IMR-90 (cell line): ENCODE measurements around the gene AMELX. TPM values are rescaled to one million over a fixed set of nuclear protein-coding genes. Genes with fewer than 3 reads are reported as not detected.

Source experiments
- ATAC-seq: fragments of 200-7000 bp; cut with Tn5 transposase; 2 replicates; pipeline ENCODE4 v1.9.1; 2020; ENCODE audit warnings: low read depth, mild to moderate bottlenecking, moderate library complexity
- BruUV-seq: library from RNA; stranded (reverse); fragments of 400-500 nt; replicated peaks from 2 replicates; lab custom pipeline; 2021; lab: Mats Ljungman, UMichigan
- CTCF ChIA-PET: fragments of 300-600 bp; formaldehyde crosslinking; extraction: SDS; loops from one replicate; lab custom pipeline; 2021; ENCODE audit warnings: antibody characterized with exemption; lab: Yijun Ruan, JAX
- POLR2A ChIA-PET: fragments of 300-600 bp; sonication (Branson Sonifier 250); formaldehyde crosslinking; loops from one replicate; lab custom pipeline; 2022; ENCODE audit warnings: antibody characterized with exemption; ENCODE audit not compliant: unreplicated experiment; lab: Charles Lee
- DNase-seq: peaks from one replicate; pipeline ENCODE4 v3.0.0; 2013
- H2AFZ ChIP-seq: replicated peaks from 2 replicates; pipeline ENCODE3; 2013; ENCODE audit warnings: low read length, mild to moderate bottlenecking; ENCODE audit not compliant: poor library complexity
- H2AK5ac ChIP-seq: 2 replicates; pipeline ENCODE4 v1.6.1; 2013; ENCODE audit warnings: low read depth, low read length, inconsistent platforms
- H2AK9ac ChIP-seq: replicated peaks from 2 replicates; pipeline ENCODE3; 2013; ENCODE audit warnings: mild to moderate bottlenecking, low read depth, low read length, moderate library complexity; ENCODE audit not compliant: poor library complexity
- H2BK120ac ChIP-seq: 2 replicates; pipeline ENCODE4 v1.6.1; 2013; ENCODE audit warnings: low read depth, low read length, inconsistent platforms
- H2BK15ac ChIP-seq: 3 replicates; pipeline ENCODE4 v1.6.1; 2013; ENCODE audit warnings: low read depth, low read length, inconsistent platforms
- H2BK20ac ChIP-seq: 2 replicates; pipeline ENCODE4 v1.6.1; 2013; ENCODE audit warnings: low read depth, mild to moderate bottlenecking, inconsistent platforms, low read length, moderate library complexity
- H2BK5ac ChIP-seq: 2 replicates; pipeline ENCODE4 v1.6.1; 2013; ENCODE audit warnings: mild to moderate bottlenecking, low read depth, low read length, inconsistent platforms; ENCODE audit not compliant: poor library complexity, severe bottlenecking
- H3K14ac ChIP-seq: replicated peaks from 2 replicates; pipeline ENCODE4 v1.6.1; 2013; ENCODE audit warnings: low read depth, low read length, inconsistent platforms
- H3K18ac ChIP-seq: 2 replicates; pipeline ENCODE4 v1.6.1; 2013; ENCODE audit warnings: low read depth, low read length, control low read depth
- H3K23ac ChIP-seq: 2 replicates; pipeline ENCODE4 v1.6.1; 2013; ENCODE audit warnings: low read depth, low read length, inconsistent platforms
- H3K27ac ChIP-seq: 2 replicates; pipeline ENCODE4 v1.5.1; 2013; ENCODE audit warnings: mild to moderate bottlenecking, control low read depth, low read length; ENCODE audit not compliant: insufficient read depth
- H3K27me3 ChIP-seq: 2 replicates; pipeline ENCODE4 v1.6.1; 2013; ENCODE audit warnings: low read length; ENCODE audit not compliant: control insufficient read depth, insufficient read depth
- H3K36me3 ChIP-seq: 2 replicates; pipeline ENCODE4 v1.6.1; 2013; ENCODE audit warnings: low read length, mixed read lengths; ENCODE audit not compliant: control insufficient read depth, insufficient read depth
- H3K4ac ChIP-seq: 2 replicates; pipeline ENCODE4 v1.6.1; 2013; ENCODE audit warnings: low read depth, low read length, inconsistent platforms
- H3K4me1 ChIP-seq: 2 replicates; pipeline ENCODE4 v1.6.1; 2013; ENCODE audit warnings: low read length, mixed read lengths; ENCODE audit not compliant: control insufficient read depth, insufficient read depth
- H3K4me2 ChIP-seq: 2 replicates; pipeline ENCODE4 v1.6.1; 2013; ENCODE audit warnings: low read depth, mild to moderate bottlenecking, control low read depth, low read length, moderate library complexity
- H3K4me3 ChIP-seq: 2 replicates; pipeline ENCODE4 v1.5.1; 2013; ENCODE audit warnings: low read depth, mild to moderate bottlenecking, control low read depth, low read length, moderate library complexity; ENCODE audit not compliant: insufficient read depth
- H3K56ac ChIP-seq: 2 replicates; pipeline ENCODE4 v1.6.1; 2013; ENCODE audit warnings: low read length, inconsistent platforms; ENCODE audit not compliant: insufficient read depth; ENCODE audit errors: extremely low read depth
- H3K79me1 ChIP-seq, 2 experiments: 2 replicates each; pipeline ENCODE4 v1.6.1; 2013; ENCODE audit warnings: low read length in 2 of 2, inconsistent platforms in 1 of 2, low read depth in 1 of 2
- H3K9ac ChIP-seq: 2 replicates; pipeline ENCODE4 v1.6.1; 2013; ENCODE audit warnings: low read depth, low read length, control low read depth
- H3K9me1 ChIP-seq: 2 replicates; pipeline ENCODE4 v1.6.1; 2013; ENCODE audit warnings: low read length, inconsistent platforms; ENCODE audit not compliant: insufficient read depth
- H3K9me3 ChIP-seq: 2 replicates; pipeline ENCODE4 v1.6.1; 2013; ENCODE audit warnings: low read length; ENCODE audit not compliant: control insufficient read depth, insufficient read depth
- H4K20me1 ChIP-seq: 2 replicates; pipeline ENCODE4 v1.6.1; 2013; ENCODE audit warnings: low read length, inconsistent platforms; ENCODE audit not compliant: insufficient read depth
- H4K5ac ChIP-seq: 2 replicates; pipeline ENCODE4 v1.6.1; 2013; ENCODE audit warnings: mild to moderate bottlenecking, low read depth, low read length, control low read depth
- H4K8ac ChIP-seq, 2 experiments: 2 replicates each; pipeline ENCODE4 v1.6.1; 2013; ENCODE audit warnings: low read depth in 2 of 2, low read length in 2 of 2, control low read depth in 1 of 2, inconsistent platforms in 1 of 2
- H4K91ac ChIP-seq: 2 replicates; pipeline ENCODE4 v1.6.1; 2013; ENCODE audit warnings: low read depth, low read length, inconsistent platforms; ENCODE audit not compliant: insufficient read depth
- FOS ChIP-seq: fragments of 150-350 bp; IDR thresholded peaks from 2 replicates; pipeline ENCODE4 v1.6.1; 2016; ENCODE audit warnings: low read depth, low read length
- MAFK ChIP-seq: IDR thresholded peaks from 2 replicates; pipeline ENCODE4 v1.6.1; 2012; ENCODE audit warnings: low read depth, low read length, improper control_type of control experiment
- SMC3 ChIP-seq: fragments of 150-350 bp; IDR thresholded peaks from 2 replicates; pipeline ENCODE4 v1.6.1; 2016; ENCODE audit warnings: low read depth, mild to moderate bottlenecking, antibody characterized with exemption, low read length, moderate library complexity
- WGBS, 2 experiments: methylation state at CpG; one replicate each; pipeline versions ENCODE4 v1.1.5 to v1.1.7; 2013; ENCODE audit warnings: missing lambda C conversion rate in 2 of 2; ENCODE audit not compliant: insufficient read length in 1 of 2; ENCODE audit errors: extremely low coverage in 2 of 2; 5-methylcytosine and 5-hydroxymethylcytosine counted together
- dilution Hi-C: fragments of 300-500 bp; cut with HindIII; formaldehyde crosslinking; loops from one replicate; pipeline ENCODE4 v1.14.3; 2018; ENCODE audit warnings: low sequenced_read_pairs; ENCODE audit not compliant: unreplicated experiment
- in situ Hi-C: fragments of 300-500 bp; cut with MboI; formaldehyde crosslinking; loops from 3 replicates; pipeline ENCODE4 v1.14.3; 2019; ENCODE audit warnings: low sequenced_read_pairs, inconsistent platforms, mixed read lengths
- intact Hi-C: fragments of 100-400 bp; cut with micrococcal nuclease; formaldehyde crosslinking; loops from 2 replicates; pipeline ENCODE4 v1.10.0; 2022
- microRNA-seq, 2 experiments: library from miRNA; stranded (forward) in 1 of 2; unstranded in 1 of 2; fragments of 10-50 nt in 1 of 2; fragments of <30 nt in 1 of 2; gene quantifications in 1 of 2; microRNA quantifications in 1 of 2; one replicate each; pipeline versions ENCODE3 to v1.1.0; 2013 to 2020; ENCODE audit not compliant: insufficient read depth in 1 of 2, insufficient read length in 1 of 2, unreplicated experiment in 1 of 2
- polyA plus RNA-seq, 3 experiments: library from polyadenylated mRNA; depleted of rRNA; stranded (reverse); fragments of >200 nt; gene quantifications; 2 replicates each; pipeline ENCODE4 v1.2.3, GENCODE V29; 2012; ENCODE audit warnings: low replicate concordance in 1 of 3
- small RNA-seq, 5 experiments: library from RNA; depleted of rRNA; stranded (forward); fragments of <200 nt; gene quantifications; one replicate each; pipeline ENCODE3, GENCODE V24; 2012
- total RNA-seq: library from RNA; depleted of rRNA; stranded (reverse); fragments of >200 nt; gene quantifications from 2 replicates; pipeline ENCODE4 v1.2.3, GENCODE V29; 2012; rRNA removed

AMELX gene
- total and polyA plus RNA-seq, 2 of the 4 experiments (the other 2 are of a cell fraction), result not detected

DNA sequence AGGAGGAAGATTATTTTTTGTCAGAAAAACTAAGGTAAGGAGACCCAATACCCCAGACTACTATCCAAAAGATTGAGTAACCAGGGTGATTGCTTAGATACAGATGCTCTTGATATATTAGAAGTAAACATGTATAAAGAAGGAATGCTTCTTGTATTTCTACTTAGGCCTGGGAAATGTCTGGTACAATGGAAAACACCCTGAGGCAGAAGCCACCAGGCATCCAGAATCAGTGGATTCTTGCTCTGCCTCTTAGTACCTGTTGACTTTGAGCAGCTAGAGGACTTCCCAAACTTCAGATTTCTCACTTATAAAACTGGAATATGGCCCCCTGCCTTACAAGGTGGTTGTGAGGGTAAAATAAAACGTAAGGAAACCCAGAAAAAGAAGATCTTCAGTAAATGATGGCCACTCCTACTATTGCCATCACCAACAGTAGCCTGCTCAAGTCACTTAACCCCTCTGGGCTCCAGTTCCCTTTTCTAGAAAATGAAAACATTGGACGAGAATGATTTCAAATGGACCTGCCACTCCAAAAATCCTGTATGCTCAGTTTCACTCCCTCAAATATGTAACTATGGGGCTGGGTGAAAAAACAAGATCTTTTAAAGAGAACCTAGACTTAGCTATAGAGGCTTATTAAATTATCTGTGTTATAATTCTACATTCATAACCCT lies 56.6 kb downstream of the AMELX start:
- Histone ChIP-seq H3K36me3 (no peaks in the 10 kb centered on the region), H3K18ac (no peak overlapping the region), H2AK9ac (no peak overlapping the region), H3K27me3 (no peaks in the 10 kb centered on the region), H2BK120ac (no peak overlapping the region), H4K91ac (no peak overlapping the region), H2AK5ac (no peak overlapping the region), H2BK5ac (no peak overlapping the region), H3K9me3 (no peaks in the 10 kb centered on the region), H3K4me2 (no peak overlapping the region), H4K20me1 (no peaks in the 10 kb centered on the region), H3K9ac (no peak overlapping the region), H2BK20ac (no peak overlapping the region), H3K4me1 (peaks cover 3% of the 10 kb centered on the region; the same call in 1 of the 2 replicates), H2BK15ac (no peak overlapping the region), H4K5ac (no peak overlapping the region), H3K4ac (no peak overlapping the region), H4K8ac (no peak overlapping the region), H3K9me1 (peaks cover 4% of the 10 kb centered on the region), H2AFZ (no peak overlapping the region), H3K4me3 (no peak overlapping the region), H3K23ac (no peak overlapping the region), H3K79me1 (no peaks in the 10 kb centered on the region), H3K27ac (no peak overlapping the region), H3K14ac (no peak overlapping the region), H3K56ac (no peak overlapping the region)
- no peak for TF ChIP-seq FOS
- TF ChIP-seq MAFK, result no peak
- TF ChIP-seq SMC3, result no peak
- intact Hi-C loops (no loop called here), dilution Hi-C loops (no loop called here), in situ Hi-C loops (no loop called here)
- CTCF ChIA-PET, result no interaction called here
- POLR2A ChIA-PET, result no interaction called here
- no TSS peak for BruUV-seq
- WGBS, 2 experiments, result no CpG with 5 or more reads among the region's 2 CpGs
- DNase-seq, result no peak
- ATAC-seq, result no peak

Small RNA genes lying within 50 kb of the gene (microRNA-seq; reads per million reads assigned to microRNA genes)
- 0 to 0.37 reads per million in 2 experiments for gene MIR548AX

Small RNA genes lying within 50 kb of the gene (small RNA-seq; reads per million reads assigned to genes)
- 0 reads per million in 5 experiments for gene MIR548AX

Other genes starting within 250 kb of the AMELX start
- 24.0 and 35.8 TPM in 2 replicates for gene HCCS, start 182.1 kb upstream of the AMELX start, total RNA-seq
- 26.5 and 28.6 TPM in 2 replicates for gene HCCS, start 182.1 kb upstream of the AMELX start, polyA plus RNA-seq (2012; rRNA removed)